K562 (cell line): ENCODE results near the gene PDE6B.

Experiments used
- CC2D1A ChIP-seq: fragments of 450-650 bp; IDR thresholded peaks from 2 replicates; pipeline ENCODE4 v1.6.1; 2017; ENCODE audit warnings: mild to moderate bottlenecking
- CTCF ChIP-seq, 3 experiments: IDR thresholded peaks in 2 of 3; conservative IDR thresholded peaks in 1 of 3; 2 replicates each; pipeline ENCODE4 v1.5.1; 2011 to 2012; ENCODE audit warnings: low read length in 3 of 3, mild to moderate bottlenecking in 3 of 3, control low read depth in 2 of 3, improper control_type of control experiment in 1 of 3, inconsistent platforms in 1 of 3, low read depth in 1 of 3, mixed read lengths in 1 of 3, moderate library complexity in 1 of 3; ENCODE audit not compliant: insufficient read depth in 2 of 3
- SMAD1 ChIP-seq: fragments of 150-350 bp; IDR thresholded peaks from 2 replicates; pipeline ENCODE4 v1.6.1; 2014; ENCODE audit warnings: low read length, low read depth; ENCODE audit not compliant: partially characterized antibody
- TF ChIP-seq, protein P1 (sequence below), 3 experiments: fragments of 200-800 bp in 1 of 3; sonication (Bioruptor generic) in 1 of 3; sonication (generic) in 1 of 3; formaldehyde crosslinking in 1 of 3; IDR thresholded peaks; 2 replicates each; pipeline versions ENCODE4 v1.6.1 to v1.8.0; 2016 to 2022; ENCODE audit warnings: mild to moderate bottlenecking in 2 of 3, missing compliant biosample characterization in 2 of 3, missing genetic modification characterization in 2 of 3, missing genetic modification reagents in 1 of 3

- TF ChIP-seq CC2D1A = no peak
- TF ChIP-seq CTCF (IDR thresholded peaks at IDR 0.05 in 2 of 3, conservative IDR thresholded peaks at IDR 0.05 in 1 of 3; ENCODE audit: insufficient read depth in 2 of 3, low read depth in 1 of 3, low read length in 3 of 3) = no peak
- no peak for TF ChIP-seq SMAD1
- TF ChIP-seq, protein P1, sequence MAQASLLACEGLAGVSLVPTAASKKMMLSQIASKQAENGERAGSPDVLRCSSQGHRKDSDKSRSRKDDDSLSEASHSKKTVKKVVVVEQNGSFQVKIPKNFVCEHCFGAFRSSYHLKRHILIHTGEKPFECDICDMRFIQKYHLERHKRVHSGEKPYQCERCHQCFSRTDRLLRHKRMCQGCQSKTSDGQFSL (CRISPR knock-in tag; IDR thresholded peaks at IDR 0.05) = no peak
- TF ChIP-seq, protein P1 (tag; IDR thresholded peaks at IDR 0.05) = no peak
Measured at GRCh38 chr4:648579-649292, 23.4 kb downstream of the PDE6B start.
